Stimulated activated CD4-positive, alpha-beta T cell treated with anti-CD3 and anti-CD28 coated beads, Interleukin-4, amount 100 ng/mL, for 24 hours (primary cell): ENCODE results near the gene TNNI2.
A peak's percentile ranks its signal among the peaks of the same experiment; 100 is the strongest.
"Not testable (repeated sequence)": the region's sequence is repeated elsewhere in the genome, so short reads cannot be mapped to it uniquely, and the experiment has no call there.

Experiments
- DNase-seq: peaks from one replicate; pipeline ENCODE4 v3.0.0-alpha.2; 2020

Gene TNNI2

GRCh38 chr11:1862588-1863351, 24.0 kb downstream of the TNNI2 start:
- DNase-seq = no peak

GRCh38 chr11:1863352-1864216, 24.8 kb downstream of the TNNI2 start:
- no peak for DNase-seq

- no peak for DNase-seq
Observed at GRCh38 chr11:1864231-1864630, 25.4 kb downstream of the TNNI2 start.

GRCh38 chr11:1864831-1865665, 26.3 kb downstream of the TNNI2 start:
- no peak for DNase-seq

GRCh38 chr11:1866226-1866625, 27.4 kb downstream of the TNNI2 start:
- no peak for DNase-seq

- no peak for DNase-seq
Observed at GRCh38 chr11:1866776-1867175, 28.0 kb downstream of the TNNI2 start.

- DNase-seq = no peak
Observed at GRCh38 chr11:1867381-1867780, 28.6 kb downstream of the TNNI2 start.

- no peak for DNase-seq
Observed at GRCh38 chr11:1868056-1868635, 29.4 kb downstream of the TNNI2 start.

GRCh38 chr11:1868636-1869291, 30.0 kb downstream of the TNNI2 start:
- DNase-seq = no peak

GRCh38 chr11:1869427-1870325, 30.9 kb downstream of the TNNI2 start:
- DNase-seq = no peak

GRCh38 chr11:1870326-1870696, 31.5 kb downstream of the TNNI2 start:
- DNase-seq = no peak

- peak; percentile 39 for DNase-seq
Observed at GRCh38 chr11:1870721-1871466, 32.1 kb downstream of the TNNI2 start.

- DNase-seq = no peak
Observed at GRCh38 chr11:1871531-1871930, 32.8 kb downstream of the TNNI2 start.

GRCh38 chr11:1872267-1872985, 33.6 kb downstream of the TNNI2 start:
- DNase-seq = no peak

- DNase-seq = no peak
Observed at GRCh38 chr11:1873048-1873812, 34.4 kb downstream of the TNNI2 start.

GRCh38 chr11:1873813-1874150, 35.0 kb downstream of the TNNI2 start:
- DNase-seq = not testable (repeated sequence)

GRCh38 chr11:1874441-1875092, 35.8 kb downstream of the TNNI2 start:
- not testable (repeated sequence) for DNase-seq

GRCh38 chr11:1875093-1875850, 36.5 kb downstream of the TNNI2 start:
- DNase-seq = no peak
